SK-N-SH treated with all-trans-retinoic acid at 6 μM for 48 hours (cell line): Measurements from ENCODE around the gene SULT2A1.

Experiments
- ATAC-seq: fragments of 200-7000 bp; cut with Tn5 transposase; 3 replicates; pipeline ENCODE4 v1.9.1; 2020; ENCODE audit warnings: mild to moderate bottlenecking, moderate library complexity
- ARNTL ChIP-seq: fragments of 450-650 bp; formaldehyde crosslinking; IDR thresholded peaks from 2 replicates; pipeline ENCODE4 v1.5.0; 2020; ENCODE audit warnings: low read depth, mild to moderate bottlenecking, moderate library complexity, borderline replicate concordance
- BACH2 ChIP-seq: fragments of 250-450 bp; sonication (Bioruptor Pico); IDR thresholded peaks from 2 replicates; pipeline ENCODE4 v1.9.0; 2021; ENCODE audit warnings: mild to moderate bottlenecking, borderline replicate concordance
- CSDC2 ChIP-seq: fragments of 250-450 bp; sonication (Bioruptor Pico); IDR thresholded peaks from 2 replicates; pipeline ENCODE4 v1.5.0; 2020; ENCODE audit warnings: mild to moderate bottlenecking, moderate library complexity
- ESRRG ChIP-seq: fragments of 250-450 bp; sonication (Bioruptor Pico); IDR thresholded peaks from 2 replicates; pipeline ENCODE4 v1.6.1; 2021; ENCODE audit warnings: mild to moderate bottlenecking
- GLIS3 ChIP-seq: fragments of 250-450 bp; sonication (Bioruptor Pico); IDR thresholded peaks from 2 replicates; pipeline ENCODE4 v1.5.0; 2020; ENCODE audit warnings: mild to moderate bottlenecking, moderate library complexity
- ISL1 ChIP-seq: fragments of 250-450 bp; sonication (Bioruptor Pico); IDR thresholded peaks from 2 replicates; pipeline ENCODE4 v2.1.2; 2022; ENCODE audit warnings: mild to moderate bottlenecking, moderate library complexity
- OSR1 ChIP-seq: fragments of 250-450 bp; sonication (Bioruptor Pico); IDR thresholded peaks from 2 replicates; pipeline ENCODE4 v1.8.0; 2022; ENCODE audit warnings: moderate library complexity, mild to moderate bottlenecking, inconsistent platforms
- POU6F1 ChIP-seq: fragments of 250-450 bp; sonication (Bioruptor Pico); IDR thresholded peaks from 2 replicates; pipeline ENCODE4 v1.8.0; 2021; ENCODE audit warnings: low read depth, mild to moderate bottlenecking, moderate library complexity, borderline replicate concordance
- PPARA ChIP-seq: fragments of 250-450 bp; sonication (Bioruptor Pico); IDR thresholded peaks from 2 replicates; pipeline ENCODE4 v1.5.0; 2020; ENCODE audit warnings: mild to moderate bottlenecking, borderline replicate concordance
- RARB ChIP-seq: fragments of 250-450 bp; sonication (Bioruptor Pico); IDR thresholded peaks from 2 replicates; pipeline ENCODE4 v1.8.0; 2021; ENCODE audit warnings: mild to moderate bottlenecking, moderate library complexity
- SNAI2 ChIP-seq: fragments of 250-450 bp; sonication (Bioruptor Pico); IDR thresholded peaks from 2 replicates; pipeline ENCODE4 v1.5.0; 2020; ENCODE audit warnings: mild to moderate bottlenecking, moderate library complexity
- TCF4 ChIP-seq: fragments of 250-450 bp; sonication (Bioruptor Pico); IDR thresholded peaks from 2 replicates; pipeline ENCODE4 v1.8.0; 2021; ENCODE audit warnings: mild to moderate bottlenecking, moderate library complexity, borderline replicate concordance
- TOX ChIP-seq: fragments of 250-450 bp; sonication (Bioruptor Pico); IDR thresholded peaks from 2 replicates; pipeline ENCODE4 v1.8.0; 2021; ENCODE audit warnings: mild to moderate bottlenecking, moderate library complexity, borderline replicate concordance
- ZC3H10 ChIP-seq: fragments of 250-450 bp; sonication (Bioruptor Pico); IDR thresholded peaks from 2 replicates; pipeline ENCODE4 v1.5.1; 2021; ENCODE audit warnings: mild to moderate bottlenecking, moderate library complexity
- ZFP3 ChIP-seq: fragments of 250-450 bp; sonication (Bioruptor Pico); IDR thresholded peaks from 2 replicates; pipeline ENCODE4 v1.5.0; 2020; ENCODE audit warnings: mild to moderate bottlenecking, moderate library complexity
- ZFP30 ChIP-seq: fragments of 450-650 bp; formaldehyde crosslinking; IDR thresholded peaks from 2 replicates; pipeline ENCODE4 v1.5.0; 2022; ENCODE audit warnings: mild to moderate bottlenecking, moderate library complexity
- ZNF565 ChIP-seq: fragments of 450-650 bp; formaldehyde crosslinking; conservative IDR thresholded peaks from 2 replicates; pipeline ENCODE4 v1.5.0; 2020; ENCODE audit warnings: low read depth, mild to moderate bottlenecking, moderate library complexity
- ZNF70 ChIP-seq: fragments of 450-650 bp; formaldehyde crosslinking; IDR thresholded peaks from 2 replicates; pipeline ENCODE4 v1.5.0; 2020; ENCODE audit warnings: mild to moderate bottlenecking, moderate library complexity
- ZNF8 ChIP-seq: fragments of 450-650 bp; formaldehyde crosslinking; IDR thresholded peaks from 2 replicates; pipeline ENCODE4 v1.5.0; 2020; ENCODE audit warnings: mild to moderate bottlenecking, moderate library complexity
- TF ChIP-seq, protein P1 (sequence below): fragments of 250-450 bp; sonication (Bioruptor Pico); IDR thresholded peaks from 2 replicates; pipeline ENCODE4 v1.5.1; 2020; ENCODE audit warnings: low read depth, mild to moderate bottlenecking, moderate library complexity
- TF ChIP-seq, protein P2 (sequence below): fragments of 250-450 bp; sonication (Bioruptor Pico); IDR thresholded peaks from 2 replicates; pipeline ENCODE4 v1.5.1; 2021; ENCODE audit warnings: mild to moderate bottlenecking, moderate library complexity
- TF ChIP-seq, protein P3 (sequence below): fragments of 250-450 bp; sonication (Bioruptor Pico); IDR thresholded peaks from 2 replicates; pipeline ENCODE4 v1.5.0; 2020; ENCODE audit warnings: mild to moderate bottlenecking, moderate library complexity

The SULT2A1 gene

GRCh38 chr19:47842941-47843340 is 43.2 kb downstream of the SULT2A1 start:
- no peak for TF ChIP-seq OSR1
- no peak for TF ChIP-seq ISL1 (CRISPR knock-in tag)
- TF ChIP-seq, protein P1, sequence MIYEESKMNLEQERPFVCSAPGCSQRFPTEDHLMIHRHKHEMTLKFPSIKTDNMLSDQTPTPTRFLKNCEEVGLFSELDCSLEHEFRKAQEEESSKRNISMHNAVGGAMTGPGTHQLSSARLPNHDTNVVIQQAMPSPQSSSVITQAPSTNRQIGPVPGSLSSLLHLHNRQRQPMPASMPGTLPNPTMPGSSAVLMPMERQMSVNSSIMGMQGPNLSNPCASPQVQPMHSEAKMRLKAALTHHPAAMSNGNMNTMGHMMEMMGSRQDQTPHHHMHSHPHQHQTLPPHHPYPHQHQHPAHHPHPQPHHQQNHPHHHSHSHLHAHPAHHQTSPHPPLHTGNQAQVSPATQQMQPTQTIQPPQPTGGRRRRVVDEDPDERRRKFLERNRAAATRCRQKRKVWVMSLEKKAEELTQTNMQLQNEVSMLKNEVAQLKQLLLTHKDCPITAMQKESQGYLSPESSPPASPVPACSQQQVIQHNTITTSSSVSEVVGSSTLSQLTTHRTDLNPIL = no peak
- ATAC-seq = no peak

DNA sequence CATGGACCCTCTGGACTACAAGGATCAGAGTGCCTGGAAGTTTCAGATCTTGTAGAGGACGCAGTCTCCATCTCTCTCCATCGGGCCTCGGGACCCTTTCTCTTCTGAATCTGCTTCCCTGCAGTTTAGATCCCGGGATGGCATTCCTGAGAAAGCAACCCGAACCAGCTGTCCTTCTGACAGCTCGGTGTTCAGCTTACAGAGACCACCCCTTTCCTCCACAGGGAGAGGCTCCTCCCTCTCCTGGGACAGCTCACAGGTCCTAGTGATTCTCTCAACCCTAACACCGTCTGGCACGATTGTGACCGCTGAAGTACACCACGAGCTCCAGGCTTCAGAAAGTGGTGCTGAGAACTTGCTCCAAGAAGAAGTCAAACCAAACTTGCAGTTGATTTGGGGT is 46.2 kb downstream of the SULT2A1 start:
- TF ChIP-seq TCF4 (CRISPR knock-in tag) (no peak), ZFP3 (CRISPR knock-in tag) (no peak), TOX (no peak), OSR1 (no peak), ARNTL (no peak), GLIS3 (CRISPR knock-in tag) (no peak), ZFP30 (CRISPR knock-in tag) (no peak), ZNF70 (CRISPR knock-in tag) (no peak), CSDC2 (CRISPR knock-in tag) (no peak), ISL1 (CRISPR knock-in tag) (no peak), RARB (CRISPR knock-in tag) (no peak), POU6F1 (CRISPR knock-in tag) (no peak), ESRRG (CRISPR knock-in tag) (no peak), ZNF8 (CRISPR knock-in tag) (no peak), PPARA (no peak), BACH2 (CRISPR knock-in tag) (no peak)
- TF ChIP-seq, protein P1 = no peak
- peak; percentile 55 for ATAC-seq

GRCh38 chr19:47839411-47839810 is 46.7 kb downstream of the SULT2A1 start:
- TF ChIP-seq ZNF8 (CRISPR knock-in tag) (no peak), ESRRG (CRISPR knock-in tag) (no peak), RARB (CRISPR knock-in tag) (no peak), ZFP3 (CRISPR knock-in tag) (no peak), OSR1 (no peak), ZNF70 (CRISPR knock-in tag) (no peak), SNAI2 (CRISPR knock-in tag) (no peak), ZNF565 (CRISPR knock-in tag) (no peak), ISL1 (CRISPR knock-in tag) (no peak), POU6F1 (CRISPR knock-in tag) (no peak), TOX (no peak), CSDC2 (CRISPR knock-in tag) (no peak), ZFP30 (CRISPR knock-in tag) (no peak), GLIS3 (CRISPR knock-in tag) (no peak), ZC3H10 (no peak), PPARA (no peak), ARNTL (no peak), BACH2 (CRISPR knock-in tag) (no peak)
- TF ChIP-seq, protein P2, sequence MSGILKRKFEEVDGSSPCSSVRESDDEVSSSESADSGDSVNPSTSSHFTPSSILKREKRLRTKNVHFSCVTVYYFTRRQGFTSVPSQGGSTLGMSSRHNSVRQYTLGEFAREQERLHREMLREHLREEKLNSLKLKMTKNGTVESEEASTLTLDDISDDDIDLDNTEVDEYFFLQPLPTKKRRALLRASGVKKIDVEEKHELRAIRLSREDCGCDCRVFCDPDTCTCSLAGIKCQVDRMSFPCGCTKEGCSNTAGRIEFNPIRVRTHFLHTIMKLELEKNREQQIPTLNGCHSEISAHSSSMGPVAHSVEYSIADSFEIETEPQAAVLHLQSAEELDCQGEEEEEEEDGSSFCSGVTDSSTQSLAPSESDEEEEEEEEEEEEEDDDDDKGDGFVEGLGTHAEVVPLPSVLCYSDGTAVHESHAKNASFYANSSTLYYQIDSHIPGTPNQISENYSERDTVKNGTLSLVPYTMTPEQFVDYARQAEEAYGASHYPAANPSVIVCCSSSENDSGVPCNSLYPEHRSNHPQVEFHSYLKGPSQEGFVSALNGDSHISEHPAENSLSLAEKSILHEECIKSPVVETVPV (CRISPR knock-in tag) = no peak
- TF ChIP-seq, protein P3, sequence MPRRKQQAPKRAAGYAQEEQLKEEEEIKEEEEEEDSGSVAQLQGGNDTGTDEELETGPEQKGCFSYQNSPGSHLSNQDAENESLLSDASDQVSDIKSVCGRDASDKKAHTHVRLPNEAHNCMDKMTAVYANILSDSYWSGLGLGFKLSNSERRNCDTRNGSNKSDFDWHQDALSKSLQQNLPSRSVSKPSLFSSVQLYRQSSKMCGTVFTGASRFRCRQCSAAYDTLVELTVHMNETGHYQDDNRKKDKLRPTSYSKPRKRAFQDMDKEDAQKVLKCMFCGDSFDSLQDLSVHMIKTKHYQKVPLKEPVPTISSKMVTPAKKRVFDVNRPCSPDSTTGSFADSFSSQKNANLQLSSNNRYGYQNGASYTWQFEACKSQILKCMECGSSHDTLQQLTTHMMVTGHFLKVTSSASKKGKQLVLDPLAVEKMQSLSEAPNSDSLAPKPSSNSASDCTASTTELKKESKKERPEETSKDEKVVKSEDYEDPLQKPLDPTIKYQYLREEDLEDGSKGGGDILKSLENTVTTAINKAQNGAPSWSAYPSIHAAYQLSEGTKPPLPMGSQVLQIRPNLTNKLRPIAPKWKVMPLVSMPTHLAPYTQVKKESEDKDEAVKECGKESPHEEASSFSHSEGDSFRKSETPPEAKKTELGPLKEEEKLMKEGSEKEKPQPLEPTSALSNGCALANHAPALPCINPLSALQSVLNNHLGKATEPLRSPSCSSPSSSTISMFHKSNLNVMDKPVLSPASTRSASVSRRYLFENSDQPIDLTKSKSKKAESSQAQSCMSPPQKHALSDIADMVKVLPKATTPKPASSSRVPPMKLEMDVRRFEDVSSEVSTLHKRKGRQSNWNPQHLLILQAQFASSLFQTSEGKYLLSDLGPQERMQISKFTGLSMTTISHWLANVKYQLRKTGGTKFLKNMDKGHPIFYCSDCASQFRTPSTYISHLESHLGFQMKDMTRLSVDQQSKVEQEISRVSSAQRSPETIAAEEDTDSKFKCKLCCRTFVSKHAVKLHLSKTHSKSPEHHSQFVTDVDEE = no peak
- no peak for ATAC-seq
